HG03097 (cell line): ENCODE results near the gene TRMU.
A peak's percentile ranks its signal among the peaks of the same experiment; 100 is the strongest.

Source experiments
- ATAC-seq: cut with Tn5 transposase; IDR thresholded peaks from one replicate; pipeline ENCODE4 v1.9.1; 2021; ENCODE audit not compliant: unreplicated experiment, low FRiP score

Gene TRMU, protein sequence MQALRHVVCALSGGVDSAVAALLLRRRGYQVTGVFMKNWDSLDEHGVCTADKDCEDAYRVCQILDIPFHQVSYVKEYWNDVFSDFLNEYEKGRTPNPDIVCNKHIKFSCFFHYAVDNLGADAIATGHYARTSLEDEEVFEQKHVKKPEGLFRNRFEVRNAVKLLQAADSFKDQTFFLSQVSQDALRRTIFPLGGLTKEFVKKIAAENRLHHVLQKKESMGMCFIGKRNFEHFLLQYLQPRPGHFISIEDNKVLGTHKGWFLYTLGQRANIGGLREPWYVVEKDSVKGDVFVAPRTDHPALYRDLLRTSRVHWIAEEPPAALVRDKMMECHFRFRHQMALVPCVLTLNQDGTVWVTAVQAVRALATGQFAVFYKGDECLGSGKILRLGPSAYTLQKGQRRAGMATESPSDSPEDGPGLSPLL

DNA sequence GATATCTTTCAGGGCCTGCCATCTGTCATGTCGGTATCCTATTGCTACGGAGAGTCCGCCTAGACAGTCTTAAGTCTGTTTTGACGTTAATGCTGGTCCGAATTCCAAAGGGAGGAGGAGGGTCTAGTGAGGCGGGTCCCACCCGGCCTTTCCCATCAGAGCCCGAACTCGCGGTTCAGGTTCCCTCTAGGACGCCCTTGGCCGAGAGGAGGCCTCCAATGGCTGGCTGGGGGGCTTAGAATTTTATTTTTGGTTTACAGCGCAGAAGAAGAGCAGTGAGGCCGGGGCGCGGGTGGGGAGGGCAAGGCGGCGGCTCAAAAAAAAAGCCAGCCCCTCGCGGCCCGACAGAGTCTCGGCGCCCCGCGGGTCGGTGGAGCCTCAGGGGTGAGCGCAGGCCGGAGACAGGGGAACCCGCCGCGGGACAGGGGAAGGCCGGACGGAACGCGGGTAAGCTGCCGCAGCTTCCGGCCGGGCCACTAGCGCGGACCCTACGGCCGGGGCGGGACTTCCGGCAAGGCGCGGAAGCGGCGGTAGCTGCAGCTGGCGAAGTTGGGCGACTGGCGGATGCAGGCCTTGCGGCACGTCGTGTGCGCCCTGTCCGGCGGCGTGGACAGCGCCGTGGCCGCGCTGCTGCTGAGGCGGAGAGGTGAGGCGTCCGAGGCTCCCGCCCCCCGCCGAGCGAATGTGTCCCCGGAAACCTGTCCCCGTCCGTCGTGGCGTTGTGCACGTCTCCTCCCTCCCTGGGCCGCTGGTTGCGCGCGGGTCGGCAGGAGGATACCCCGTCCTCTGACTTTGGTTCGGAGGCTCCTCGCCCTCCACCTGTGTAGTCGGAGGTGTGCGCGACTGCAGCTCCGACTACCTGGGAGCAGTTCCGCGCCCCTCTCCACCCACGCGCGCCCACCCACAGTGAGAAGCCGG lies at the start of gene TRMU:
Gene TRMU (plus strand): TSS at position 514 of the 918 bp plus-strand sequence. CDS start 51 bp downstream, at position 565.
- peak; percentile 86 for ATAC-seq

DNA sequence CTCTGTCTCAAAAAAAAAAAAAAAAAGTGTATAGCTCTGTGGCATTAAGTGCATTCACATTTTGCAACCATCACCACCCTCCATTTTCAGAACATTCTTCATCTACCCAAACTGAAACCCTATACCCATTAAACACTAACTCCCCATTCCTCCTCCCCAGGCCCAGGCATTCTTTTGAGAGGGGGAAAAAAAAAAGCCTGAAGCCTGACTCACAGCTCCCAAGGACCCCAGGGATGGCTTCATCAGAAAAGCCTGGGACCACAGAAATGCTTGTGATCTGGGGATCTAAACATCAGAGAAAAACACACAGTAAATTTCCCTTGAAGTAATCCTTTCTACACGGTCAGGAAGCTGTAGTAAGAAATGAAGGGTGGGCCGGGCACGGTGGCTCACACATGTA lies 49.5 kb upstream of the TRMU start:
- ATAC-seq: no peak

DNA sequence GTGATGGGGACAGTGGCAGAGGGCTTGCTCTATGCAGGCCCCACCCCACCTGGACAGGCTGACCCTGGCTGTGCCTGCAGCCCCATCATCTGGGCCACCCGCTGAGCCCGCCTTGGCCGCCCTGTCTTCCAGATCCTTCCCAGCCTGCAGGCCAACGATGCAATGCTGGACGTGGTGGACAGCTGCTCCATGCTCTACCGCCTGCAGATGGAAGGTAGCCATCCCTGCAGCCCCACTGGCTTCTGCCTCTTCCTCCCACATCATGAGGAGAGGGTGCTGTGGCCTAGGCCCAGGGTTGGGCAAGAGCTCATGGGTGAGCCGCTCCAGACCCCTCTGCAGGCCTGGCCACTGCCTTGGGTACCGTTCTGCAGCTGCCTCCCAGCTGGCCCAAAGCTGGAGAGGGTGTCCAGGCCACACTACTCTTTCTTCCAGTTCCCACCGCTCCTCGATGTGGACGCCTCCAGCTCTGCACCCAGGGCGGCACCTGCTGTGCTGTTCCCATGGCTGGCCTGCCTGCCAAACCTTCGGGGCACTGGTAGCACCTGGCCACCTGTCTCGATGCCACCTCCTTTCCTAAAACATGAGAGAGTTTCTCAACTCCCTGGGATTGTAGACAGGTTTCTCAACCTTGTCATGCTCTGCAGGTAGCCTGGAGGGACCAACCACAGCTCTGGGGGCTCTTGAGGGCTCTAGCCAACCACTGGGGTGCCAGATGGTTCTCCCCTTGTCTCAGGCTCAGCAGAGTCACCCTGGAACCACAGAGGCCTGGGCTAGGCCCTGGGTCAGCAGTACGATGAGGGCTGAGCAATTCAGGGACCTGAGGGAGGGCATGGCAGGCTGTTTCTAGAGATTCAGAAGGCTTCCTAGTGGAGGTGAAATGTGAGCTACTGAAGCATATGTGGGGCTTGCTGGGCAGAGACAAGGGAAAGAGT lies 48.3 kb upstream of the TRMU start:
- no peak for ATAC-seq

DNA sequence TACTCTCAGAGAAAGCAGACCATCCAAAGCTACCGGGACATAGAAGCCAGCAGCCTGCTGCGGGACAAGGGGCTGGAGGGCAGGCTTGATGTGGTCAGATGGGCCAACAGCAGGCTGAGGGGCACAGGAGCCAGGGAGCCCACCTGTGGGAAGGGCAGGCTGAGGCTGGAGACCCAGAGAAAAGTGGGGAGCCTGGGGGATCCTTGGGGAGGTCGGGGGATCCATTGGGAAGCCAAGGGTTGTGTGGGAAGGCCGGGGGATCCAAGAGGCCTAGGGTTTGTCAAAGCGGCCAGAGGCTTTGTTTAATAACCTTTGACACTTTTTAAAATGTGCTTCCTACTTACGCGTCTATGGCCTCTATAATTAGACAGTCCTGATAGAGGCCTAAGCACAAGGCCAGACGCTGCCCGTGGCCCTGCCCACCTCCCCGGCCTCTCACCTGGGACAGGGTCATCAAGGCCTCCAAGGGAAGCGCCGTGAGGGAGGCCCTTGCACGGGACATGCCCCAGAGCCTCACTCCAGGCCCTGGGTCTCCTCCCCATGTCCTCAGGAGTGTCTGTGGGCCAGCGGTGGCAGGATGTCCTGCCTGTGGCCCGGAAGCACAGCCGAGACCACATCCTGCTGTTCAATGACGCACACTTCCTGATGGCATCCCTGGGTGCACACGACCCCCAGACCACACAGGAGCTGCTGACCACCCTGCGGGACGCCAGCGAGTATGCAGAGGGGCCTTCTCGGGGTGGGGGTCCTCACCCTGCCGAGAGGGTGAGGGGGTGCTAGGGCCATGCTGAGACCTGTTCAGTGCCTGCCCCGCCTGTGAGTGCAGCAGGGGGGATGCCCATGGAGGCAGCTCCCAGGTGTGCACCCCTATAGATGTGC lies 47.4 kb upstream of the TRMU start:
- ATAC-seq: peak; percentile 66

DNA sequence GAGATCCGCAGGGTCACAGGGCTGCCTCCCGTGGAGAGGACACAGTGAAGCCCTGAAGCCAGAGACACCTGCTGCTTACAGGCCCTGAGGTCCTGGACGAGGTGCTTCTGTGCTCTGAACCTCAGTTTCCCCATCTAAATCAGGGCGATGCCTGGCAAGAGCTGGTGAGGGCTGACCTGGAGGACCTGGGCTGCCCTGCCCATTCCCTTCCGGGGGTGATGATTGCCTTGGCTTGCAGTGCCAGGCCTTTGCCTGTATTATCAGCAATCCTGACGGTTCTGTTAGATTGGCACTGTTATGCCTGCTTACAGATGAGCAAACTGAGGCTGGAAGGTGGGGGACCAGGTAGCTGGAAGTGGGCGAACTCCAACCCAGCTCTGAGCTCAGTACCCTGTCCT lies 46.7 kb upstream of the TRMU start:
- no peak for ATAC-seq

DNA sequence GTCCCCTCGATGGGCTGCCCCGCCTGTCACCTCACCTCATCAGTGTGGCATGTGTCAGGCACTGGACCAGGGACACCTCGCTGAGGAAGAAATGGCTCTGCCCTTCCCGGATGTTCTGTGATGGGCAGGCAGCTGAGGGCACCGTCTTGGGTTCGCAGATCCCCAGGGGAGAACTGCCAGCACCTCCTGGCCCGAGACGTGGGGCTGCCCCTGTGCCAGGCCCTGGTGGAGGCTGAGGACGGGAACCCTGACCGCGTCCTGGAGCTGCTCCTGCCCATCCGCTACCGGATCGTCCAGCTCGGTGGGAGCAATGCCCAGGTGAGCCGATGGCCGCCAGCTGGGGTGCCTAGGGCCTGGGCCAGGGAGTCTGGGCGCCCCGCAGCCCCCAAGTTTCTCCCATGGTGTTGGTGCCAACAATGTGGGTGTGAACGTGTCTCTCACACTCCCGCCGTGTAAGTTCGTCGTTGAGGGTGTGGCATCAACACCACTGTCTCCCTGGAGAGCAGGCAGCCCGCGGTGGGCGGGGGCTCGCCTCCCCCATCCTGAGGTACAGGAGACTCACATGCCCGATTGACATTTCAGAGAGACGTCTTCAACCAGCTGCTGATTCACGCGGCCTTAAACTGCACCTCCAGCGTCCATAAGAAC lies 46.1 kb upstream of the TRMU start:
- ATAC-seq: no peak

DNA sequence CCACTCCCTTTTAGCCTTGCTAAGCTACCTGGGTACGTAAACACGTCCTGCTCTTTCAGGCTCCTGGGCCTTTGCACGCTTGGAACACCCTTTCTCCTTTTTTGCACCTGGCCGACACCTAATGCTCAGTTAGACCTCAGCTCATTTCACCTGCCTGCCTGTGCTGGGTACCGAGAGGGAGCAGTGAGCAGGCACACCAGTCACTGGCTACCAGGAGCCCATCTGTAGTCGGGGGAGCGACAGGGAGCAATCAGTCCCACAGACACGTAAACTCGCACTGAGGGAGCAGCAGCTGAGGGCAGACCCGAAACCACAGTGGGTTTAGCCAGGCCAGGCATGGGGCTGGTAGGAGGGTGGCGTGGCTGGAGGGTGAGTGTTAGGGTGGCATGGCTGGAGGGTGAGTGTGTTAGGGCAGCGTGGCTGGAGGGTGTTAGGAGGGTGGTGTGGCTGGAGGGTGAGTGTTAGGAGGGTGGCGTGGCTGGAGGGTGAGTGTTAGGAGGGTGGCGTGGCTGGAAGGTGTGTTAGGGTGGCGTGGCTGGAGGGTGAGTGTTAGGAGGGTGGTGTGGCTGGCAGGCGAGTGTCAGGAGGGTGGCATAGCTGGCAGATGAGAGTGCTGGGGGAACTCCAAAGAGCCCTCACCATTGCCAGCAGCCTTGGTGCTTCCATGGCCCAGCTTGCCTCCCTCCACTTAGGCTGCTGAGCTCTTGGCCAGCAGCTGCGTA lies 45.2 kb upstream of the TRMU start:
- ATAC-seq: no peak

DNA sequence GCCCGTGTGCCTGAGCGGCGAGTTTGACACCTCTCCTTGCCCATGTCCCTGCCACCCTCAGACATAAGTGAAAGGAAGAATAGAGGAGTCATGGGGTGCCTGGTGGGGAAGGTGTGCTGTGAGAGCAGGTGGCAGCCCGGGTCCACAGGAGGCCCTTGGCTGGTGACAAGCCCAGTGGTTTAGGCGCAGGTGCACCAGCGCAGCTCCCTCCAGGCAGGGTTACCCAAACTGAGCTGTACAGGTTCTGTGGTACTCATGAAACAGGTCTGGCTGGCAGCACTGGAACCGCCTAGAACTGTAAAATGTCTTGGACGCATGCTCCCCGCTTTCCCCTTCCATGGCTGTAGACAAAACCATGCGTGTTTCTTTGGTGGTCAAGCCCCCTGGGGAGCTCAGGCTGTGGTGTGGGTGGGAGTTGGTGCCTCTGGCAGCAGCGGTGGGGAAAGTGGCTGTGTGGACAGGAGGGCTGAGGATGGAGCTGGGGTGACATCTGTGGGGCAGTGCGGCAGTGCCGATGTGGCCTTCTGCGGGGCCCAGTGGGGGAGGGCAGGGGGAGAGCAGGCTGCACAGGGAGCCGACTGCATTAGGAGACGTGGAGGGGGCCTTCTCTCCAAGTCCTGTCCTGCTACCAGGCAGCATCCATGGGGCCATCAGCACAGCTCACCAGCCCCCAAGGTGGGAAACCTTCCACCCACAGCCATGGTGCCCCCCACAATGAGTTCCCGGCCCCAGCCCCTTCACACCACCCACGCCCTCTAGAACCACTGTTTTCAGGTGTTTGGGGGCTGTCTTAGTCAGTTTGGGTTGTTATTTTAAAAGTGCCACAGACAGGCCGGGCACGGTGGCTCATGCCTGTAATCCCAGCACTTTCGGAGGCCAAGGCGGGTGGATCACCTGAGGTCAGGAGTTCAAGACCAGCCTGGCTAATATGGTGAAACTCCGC lies 44.4 kb upstream of the TRMU start:
- no peak for ATAC-seq

DNA sequence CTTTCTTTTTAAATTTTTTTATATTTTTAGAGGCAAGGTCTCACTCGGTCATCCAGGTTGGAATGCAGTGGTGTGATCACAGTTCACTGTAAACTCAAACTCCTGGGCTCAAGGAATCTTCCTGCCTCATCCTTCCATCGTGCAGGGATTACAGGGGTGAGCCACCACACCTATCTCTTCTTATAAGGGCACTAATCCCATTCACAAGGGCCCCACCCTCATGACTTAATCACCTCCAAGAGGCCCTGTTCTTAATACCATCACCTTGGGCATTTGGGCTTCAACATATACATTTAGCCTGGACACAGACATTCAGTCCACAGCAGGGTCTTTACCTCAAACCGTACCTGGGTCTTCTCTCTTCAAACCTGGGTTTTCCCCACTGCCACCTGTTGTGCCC lies 43.3 kb upstream of the TRMU start:
- ATAC-seq: no peak

DNA sequence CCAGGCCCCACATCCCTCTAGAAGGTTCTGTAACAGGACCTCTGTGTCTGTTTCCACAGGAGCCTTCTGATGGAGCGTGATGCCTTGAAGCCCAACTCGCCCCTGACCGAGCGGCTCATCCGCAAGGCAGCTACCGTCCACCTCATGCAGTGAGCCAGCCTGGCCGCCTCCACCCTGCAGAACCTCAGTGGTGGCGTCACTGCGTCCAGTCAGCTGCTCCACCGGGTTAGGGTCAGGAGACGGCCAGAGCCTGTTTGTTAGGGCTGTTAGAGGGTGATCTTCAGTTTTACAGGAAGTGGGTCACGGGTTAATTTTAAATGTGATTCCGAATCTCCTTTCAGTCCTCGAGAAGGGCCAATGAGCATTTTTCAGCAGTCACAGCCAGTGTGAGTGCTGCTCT lies 42.8 kb upstream of the TRMU start:
- no peak for ATAC-seq

DNA sequence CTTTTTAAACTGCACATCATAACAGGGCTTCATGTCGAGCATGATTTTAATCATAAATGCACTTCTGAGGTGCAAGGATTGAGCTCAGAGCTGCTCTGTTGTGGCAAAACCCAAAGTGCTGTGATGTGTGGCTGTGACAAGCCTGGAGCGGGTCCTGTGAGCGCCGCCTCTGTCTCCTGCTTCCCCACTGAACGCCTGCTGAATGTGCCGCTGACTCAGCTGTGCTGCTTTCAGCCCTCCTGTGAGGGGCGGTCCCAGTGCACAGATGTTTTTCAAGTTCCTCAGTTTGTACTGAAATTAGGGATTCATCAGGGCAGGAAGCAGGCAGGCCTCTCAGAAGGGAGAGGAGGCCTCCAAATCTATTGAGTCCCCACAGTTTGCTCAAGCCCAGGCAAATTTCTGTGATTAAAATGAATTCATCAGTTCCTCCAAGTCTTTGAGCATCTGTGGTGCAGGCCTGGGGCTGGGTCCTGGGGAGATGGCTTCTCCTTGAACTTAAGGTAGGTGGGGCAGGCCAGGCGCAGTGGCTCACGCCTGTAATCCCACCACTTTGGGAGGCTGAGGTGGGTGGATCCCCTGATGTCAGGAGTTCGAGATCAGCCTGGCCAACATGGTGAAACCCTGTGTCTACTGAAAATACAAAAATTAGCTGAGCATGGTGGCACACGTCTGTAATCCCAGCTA lies 41.8 kb upstream of the TRMU start:
- no peak for ATAC-seq

DNA sequence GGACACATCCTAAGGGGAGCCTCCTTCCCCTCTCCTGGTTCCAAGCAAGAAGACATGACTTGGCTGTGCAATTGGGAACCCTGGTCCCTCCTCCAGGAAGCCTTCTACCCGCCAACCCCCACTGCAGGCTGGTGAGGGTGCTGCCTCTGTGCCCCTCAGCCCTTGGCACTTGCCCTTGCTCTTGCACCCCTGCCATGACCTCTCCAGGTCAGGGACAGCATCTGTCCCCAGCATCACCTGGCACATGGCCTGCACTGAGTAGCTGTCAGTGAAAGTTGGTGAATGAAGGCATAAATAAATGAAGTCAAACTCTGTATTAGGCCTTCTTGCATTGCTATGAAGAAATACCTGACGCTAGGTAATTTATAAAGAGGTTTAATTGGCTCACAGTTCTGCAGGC lies 40.7 kb upstream of the TRMU start:
- ATAC-seq: no peak

DNA sequence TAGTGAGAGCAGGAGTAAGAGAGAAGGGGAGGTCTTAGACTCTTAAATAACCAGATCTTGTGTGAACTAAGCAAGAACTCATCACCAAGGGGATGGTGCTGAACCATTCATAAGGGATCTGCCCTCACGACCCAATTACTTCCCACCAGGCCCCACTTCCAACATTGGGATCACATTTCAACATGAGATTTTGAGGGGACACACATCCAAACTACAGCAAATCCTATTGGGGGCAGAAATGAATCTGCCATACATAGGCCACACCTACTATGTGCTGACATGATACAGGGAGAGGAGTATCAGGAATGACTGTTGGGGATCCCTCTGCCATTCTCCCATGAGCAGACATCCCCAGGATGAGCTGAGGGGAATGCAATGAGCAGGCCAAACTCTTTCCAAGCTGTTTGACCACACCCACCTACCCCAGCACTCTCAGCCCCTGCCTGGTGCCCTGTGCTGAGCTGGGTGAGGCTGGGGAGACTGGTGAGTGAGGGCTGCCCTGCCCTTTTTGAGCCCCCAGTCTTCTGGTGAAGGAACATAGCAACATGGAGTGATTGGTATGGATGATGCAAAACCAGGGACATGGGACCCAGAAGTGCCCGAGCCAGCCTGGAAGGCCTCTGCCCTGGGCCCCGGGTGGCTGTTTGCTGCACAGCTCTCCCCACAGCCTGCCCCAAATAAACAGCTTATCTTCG lies 40.1 kb upstream of the TRMU start:
- no peak for ATAC-seq

DNA sequence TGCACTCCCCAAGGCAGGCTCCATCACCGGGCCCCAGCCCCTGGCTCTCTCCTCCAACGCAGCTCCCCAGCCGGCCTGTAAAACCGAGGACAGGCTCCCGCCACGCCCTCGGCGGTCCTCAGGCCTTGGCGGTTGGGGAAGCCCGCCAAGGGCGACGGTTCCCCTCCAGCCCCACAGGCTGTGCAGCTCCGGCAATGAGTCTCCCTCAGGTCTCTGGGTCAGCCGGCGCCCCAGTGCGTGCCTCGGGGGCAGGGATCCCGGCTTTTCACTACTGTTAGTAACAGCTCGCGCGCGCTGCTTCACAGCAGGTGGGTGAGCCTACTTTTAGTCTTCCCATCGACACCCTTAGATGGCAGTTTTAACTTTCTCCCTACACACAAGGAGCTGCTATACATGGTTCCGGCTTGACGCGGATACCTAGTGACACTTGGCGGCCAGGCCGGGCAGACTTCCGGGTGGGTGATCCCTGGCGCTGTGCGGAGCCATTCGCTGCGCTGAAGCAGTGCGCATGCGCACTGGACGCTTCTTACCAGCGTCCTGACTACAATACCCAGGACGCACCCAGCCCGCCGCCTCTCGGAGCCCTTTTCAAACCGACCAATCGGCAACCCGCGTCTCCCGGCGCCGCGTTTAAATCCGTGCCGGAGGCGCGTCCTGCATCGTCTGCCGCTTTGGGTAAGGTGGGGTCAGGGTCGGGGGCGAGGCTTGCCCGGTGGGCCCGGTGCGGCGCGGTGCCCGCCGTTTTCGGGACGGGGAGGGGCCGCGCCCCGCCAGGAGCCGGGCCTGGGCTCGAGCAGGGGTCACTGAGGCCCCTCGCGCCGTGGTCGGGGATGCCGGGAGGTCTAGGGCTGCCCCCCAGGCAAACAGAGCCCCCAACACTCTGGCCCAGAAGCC lies 39.0 kb upstream of the TRMU start, which contains the start of gene GTSE1:
Gene GTSE1 (plus strand): TSS at position 614 of the 894 bp plus-strand sequence. CDS start 531 bp downstream, outside the sequence.
- ATAC-seq: peak; percentile 87
